HCT116 (cell line): ENCODE measurements around the gene BEX2.

Experiments
- RAD21 ChIP-seq: IDR thresholded peaks from 2 replicates; pipeline ENCODE4 v1.6.1; 2012; ENCODE audit warnings: low read depth, mild to moderate bottlenecking
- SP1 ChIP-seq: IDR thresholded peaks from 2 replicates; pipeline ENCODE4 v1.6.1; 2012; ENCODE audit warnings: low read depth

DNA sequence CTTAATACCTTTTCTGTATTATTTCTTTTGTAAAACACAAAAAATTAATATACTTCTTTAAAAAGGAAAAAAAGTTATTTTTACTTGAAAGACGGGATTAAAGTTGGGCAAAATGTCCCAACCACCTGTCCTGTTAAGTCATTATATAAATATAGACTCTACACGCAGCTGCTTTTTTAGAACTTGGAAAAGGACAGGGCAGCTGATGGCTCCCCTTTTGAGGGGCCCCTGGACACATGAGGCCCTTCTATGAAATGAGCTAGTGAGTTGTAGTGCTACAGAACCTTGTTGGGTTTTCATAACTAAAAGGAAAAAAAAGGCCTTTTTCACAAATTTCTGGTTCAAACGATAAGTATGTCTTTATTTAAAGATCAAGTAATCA is 600 bp upstream of the BEX2 start:
- no peak for TF ChIP-seq RAD21
- TF ChIP-seq SP1 = no peak
